Measurements from ENCODE around the gene DAB1.
"Not testable (repeated sequence)": the region's sequence is repeated elsewhere in the genome, so short reads cannot be mapped to it uniquely, and the experiment has no call there.

The DAB1 gene

GRCh38 chr1:57109247-57109646 lies 314.6 kb downstream of the DAB1 start:
- no peak for DNase-seq

GRCh38 chr1:57106296-57106695 lies 317.6 kb downstream of the DAB1 start:
- no peak for DNase-seq

DNA sequence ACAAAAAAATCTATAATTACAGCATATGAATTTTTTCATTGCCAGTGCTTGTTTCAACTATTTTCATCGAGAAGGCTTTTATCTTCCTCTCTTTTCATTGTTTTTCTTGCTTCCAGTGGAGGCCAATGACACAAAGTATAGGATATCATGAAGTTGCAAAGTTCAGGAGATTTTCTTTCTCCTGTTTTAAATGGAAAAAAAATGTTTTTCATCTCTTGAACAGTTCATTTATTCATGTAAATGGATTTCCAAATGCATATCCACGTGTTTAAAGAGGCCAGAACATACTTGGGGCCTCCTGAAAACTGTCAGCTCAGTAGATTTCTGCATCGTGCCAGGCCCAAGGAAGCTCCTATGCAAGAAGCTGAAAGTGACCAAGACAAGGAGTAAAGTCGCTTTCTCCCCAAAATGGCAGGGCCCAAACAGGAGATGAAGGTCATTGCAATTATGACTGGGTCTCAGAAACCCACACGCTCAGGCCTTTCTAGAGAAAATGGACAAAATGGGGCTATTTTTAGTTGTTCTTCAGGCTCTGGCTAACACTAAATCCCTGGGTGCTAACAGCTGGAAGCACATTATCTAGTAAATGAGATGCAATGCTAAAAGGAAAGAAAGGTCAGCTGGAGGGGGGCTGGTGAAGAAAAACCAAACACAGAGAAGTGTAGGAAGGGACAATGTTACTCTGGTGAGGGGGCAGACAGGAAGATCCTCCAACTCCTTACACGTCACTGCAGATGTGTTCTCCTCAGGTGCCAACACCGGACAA lies 321.1 kb downstream of the DAB1 start:
- DNase-seq: no peak

GRCh38 chr1:57101209-57101608 lies 322.7 kb downstream of the DAB1 start:
- DNase-seq: no peak

DNA sequence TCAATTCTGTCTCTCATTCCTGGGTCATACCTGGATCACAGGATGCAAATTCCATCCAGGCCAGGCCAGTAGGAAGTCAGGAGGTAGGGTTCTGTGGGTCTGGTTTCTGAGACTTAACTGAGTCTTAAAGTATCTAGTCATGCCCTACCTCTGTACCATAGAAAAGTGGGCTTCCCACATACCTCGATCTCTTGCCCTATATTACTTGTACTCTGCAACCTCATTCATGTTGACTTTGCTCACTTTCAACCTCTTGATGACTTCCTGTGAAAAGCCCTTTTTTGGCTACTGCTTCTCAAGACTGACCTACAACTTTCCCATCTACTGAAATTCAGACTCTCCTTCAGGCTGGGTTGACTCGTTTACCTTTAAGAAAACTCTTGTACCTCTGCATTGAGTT lies 329.1 kb downstream of the DAB1 start:
- no peak for DNase-seq

GRCh38 chr1:57093122-57093521 lies 330.7 kb downstream of the DAB1 start:
- DNase-seq: no peak

DNA sequence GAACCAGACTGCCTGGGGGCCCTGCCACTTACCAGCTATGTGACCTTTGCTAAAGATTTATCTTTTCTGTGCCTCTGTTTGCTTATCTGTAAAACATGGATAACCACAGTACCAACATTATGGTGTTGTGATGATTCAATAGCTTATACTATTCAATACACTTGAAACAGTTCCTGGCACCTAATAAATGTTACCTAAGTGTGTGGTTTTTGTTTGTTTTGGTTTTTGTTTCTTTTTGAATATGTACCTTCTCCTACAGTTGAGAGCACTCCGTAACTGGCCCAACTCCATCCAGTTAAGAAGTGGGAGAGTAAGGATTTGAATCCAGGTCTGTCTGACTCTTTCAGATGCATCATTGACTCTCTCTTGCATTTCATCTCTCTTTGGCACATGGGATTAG lies 332.2 kb downstream of the DAB1 start:
- no peak for DNase-seq

- no peak for DNase-seq
Observed at GRCh38 chr1:57089855-57090254, 334.0 kb downstream of the DAB1 start.

- no peak for DNase-seq
Observed at GRCh38 chr1:57089221-57089620, 334.6 kb downstream of the DAB1 start.

DNA sequence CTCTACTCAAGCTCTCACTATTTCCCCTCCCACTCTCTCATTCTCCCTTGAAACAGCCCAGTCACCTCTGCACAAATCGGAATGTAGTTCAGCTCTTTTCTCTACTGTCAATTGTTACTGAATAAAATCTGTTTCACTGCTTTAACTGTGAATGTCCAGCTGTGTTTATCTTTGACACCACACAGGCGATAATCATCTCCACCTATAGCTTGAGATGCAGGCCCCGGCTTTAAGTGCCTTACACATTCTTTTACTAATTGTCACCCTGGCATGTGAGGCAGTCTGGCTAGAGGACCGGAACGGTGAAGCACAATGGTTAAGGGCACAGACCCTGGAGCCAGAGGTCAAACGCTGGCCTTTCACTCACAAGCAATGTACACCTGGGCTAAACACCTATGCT lies 335.2 kb downstream of the DAB1 start:
- no peak for DNase-seq

GRCh38 chr1:57087660-57088059 lies 336.2 kb downstream of the DAB1 start:
- DNase-seq: not testable (repeated sequence)

DNA sequence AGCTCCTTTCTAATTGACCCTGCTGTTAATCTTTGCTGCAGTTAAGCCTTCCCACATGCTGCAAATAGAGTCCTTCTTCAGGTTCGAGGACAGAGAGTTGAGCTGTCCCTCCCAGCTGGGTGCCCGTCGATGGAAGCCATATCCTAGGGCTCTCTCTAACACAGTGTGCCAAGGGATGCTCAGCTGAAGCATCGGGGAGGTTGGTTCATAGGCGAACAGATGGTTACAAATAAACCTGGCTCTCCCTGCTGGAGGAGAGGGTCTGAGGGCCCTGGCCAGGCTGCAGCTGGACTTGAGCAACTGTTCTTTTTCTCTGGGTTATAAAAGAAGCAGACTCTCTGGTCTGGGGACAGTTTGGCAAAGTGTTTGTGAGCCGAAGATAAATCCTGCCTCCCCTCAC lies 337.7 kb downstream of the DAB1 start:
- no peak for DNase-seq

GRCh38 chr1:57084701-57085100 lies 339.2 kb downstream of the DAB1 start:
- no peak for DNase-seq

- no peak for DNase-seq
Observed at GRCh38 chr1:57082711-57083439, 341.0 kb downstream of the DAB1 start.

- DNase-seq: no peak
Observed at GRCh38 chr1:57079454-57080157, 344.3 kb downstream of the DAB1 start.

DNA sequence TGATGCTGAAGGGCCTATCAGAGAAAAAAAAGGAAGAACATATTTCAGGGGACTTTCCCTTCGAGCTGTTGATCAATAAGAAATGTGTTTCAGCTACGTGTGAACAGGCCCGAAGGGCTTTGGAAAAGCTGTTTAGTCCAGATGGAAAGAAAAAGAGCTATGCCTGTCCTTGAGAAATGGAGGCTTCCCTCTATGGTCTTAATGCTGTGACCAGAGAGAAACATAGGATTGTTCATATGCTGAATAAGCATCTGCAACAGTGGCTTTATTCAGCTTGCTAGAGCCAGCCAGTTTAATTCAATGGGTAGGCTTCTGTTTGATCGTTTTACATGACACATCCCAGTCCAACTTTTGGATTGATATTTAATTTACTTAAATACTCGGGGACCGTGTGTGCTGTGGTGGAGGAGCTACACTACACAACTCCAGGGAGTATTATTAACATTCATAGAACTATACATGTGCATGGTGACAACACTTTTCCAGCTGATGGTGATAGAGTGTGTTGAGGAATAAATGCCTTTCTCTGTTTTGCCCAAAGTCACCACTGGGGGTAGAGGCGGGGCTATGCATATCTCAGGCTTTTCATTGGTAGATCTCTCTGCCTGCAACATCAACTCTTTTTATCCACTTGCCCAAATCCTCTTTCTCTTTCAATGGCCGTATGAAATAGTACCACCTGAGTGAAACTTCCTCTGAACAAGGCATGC lies 351.3 kb downstream of the DAB1 start:
- no peak for DNase-seq

GRCh38 chr1:57067863-57068262 lies 356.0 kb downstream of the DAB1 start:
- no peak for DNase-seq

GRCh38 chr1:57066980-57067610 lies 356.8 kb downstream of the DAB1 start:
- DNase-seq: no peak

DNA sequence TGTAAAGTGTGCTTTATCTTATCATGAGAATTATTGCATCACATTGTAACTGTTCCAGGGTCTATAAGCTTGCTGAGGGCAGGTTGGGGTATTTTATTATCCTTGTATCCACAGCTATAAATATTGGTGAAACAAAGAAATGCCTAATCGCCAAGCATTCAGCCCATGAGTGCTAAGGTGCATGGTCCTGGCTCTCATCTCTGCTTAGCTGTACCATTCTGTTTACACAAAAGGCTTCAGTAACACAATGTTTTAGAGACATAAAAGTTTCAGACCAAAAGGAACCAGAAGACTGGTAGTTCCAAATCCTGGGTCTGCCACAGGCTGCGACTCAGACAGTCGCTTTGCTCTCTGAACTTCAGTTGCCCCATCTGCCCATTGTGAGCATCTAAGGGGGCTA lies 358.4 kb downstream of the DAB1 start:
- no peak for DNase-seq

GRCh38 chr1:57064379-57065140 lies 359.3 kb downstream of the DAB1 start:
- no peak for DNase-seq

DNA sequence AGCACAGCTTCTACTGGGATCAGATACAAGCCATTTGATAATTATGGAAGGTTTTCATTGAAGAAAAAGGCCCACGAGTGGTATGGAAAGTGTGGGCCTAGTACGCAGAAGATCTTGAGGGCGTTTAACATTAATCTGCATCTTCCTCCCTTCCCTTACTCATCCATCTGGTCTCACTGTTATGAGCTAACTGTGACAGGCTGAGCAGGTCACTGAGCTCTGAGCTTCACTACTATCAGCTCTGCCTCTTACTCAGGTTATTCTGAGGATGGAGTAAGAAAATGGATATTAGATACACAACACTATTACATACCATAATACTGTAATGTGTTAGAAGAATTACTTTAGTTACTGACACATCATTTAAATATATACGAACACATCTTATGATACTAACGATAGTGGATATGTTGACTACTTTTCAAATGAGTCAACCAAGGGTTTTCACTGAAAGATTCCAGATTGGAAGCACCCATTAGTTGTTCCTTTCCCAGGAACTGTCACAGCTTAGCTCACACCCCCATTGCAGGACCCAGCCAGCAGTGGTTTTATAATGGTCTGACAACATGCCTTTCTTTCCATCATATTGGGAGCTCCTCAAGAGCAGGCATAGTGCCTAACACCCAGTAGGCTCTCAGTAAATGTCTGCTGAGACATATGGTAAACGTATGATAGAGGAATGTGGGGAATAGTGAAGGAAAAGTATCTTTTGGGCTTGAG lies 360.3 kb downstream of the DAB1 start:
- DNase-seq: no peak
